HepG2 (cell line): ENCODE measurements around the gene LINC00632. TPM values are rescaled to one million over a fixed set of nuclear protein-coding genes. Genes with fewer than 3 reads are reported as not detected.

ENCODE experiments used
- ATAC-seq: fragments of 200-7000 bp; cut with Tn5 transposase; 3 replicates; pipeline ENCODE4 v1.9.1; 2020; ENCODE audit warnings: mild to moderate bottlenecking, moderate library complexity
- BruUV-seq: library from RNA; stranded (reverse); fragments of 400-500 nt; replicated peaks from 2 replicates; lab custom pipeline; 2021; lab: Mats Ljungman, UMichigan
- CTCF ChIA-PET: fragments of 300-600 bp; formaldehyde crosslinking; extraction: SDS; loops from one replicate; lab custom pipeline; 2021; ENCODE audit warnings: low total read pairs, inconsistent platforms, low intra/inter-chr PET ratio; lab: Yijun Ruan, JAX
- POLR2A ChIA-PET: fragments of 350-600 bp; sonication (Branson Sonifier 250); formaldehyde crosslinking; loops from one replicate; lab custom pipeline; 2020; ENCODE audit warnings: antibody characterized with exemption, inconsistent platforms; lab: Yijun Ruan, JAX
- DNase-seq: peaks from one replicate; pipeline ENCODE4 v3.0.0-alpha.2; 2015; ENCODE audit warnings: low spot score
- FAIRE-seq: peaks from 3 replicates; lab custom pipeline; 2011; peaks lifted over from hg19 to GRCh38; lab: Jason Lieb, UNC
- H2AFZ ChIP-seq: one replicate; pipeline ENCODE4 v1.6.1; 2011; ENCODE audit warnings: low read length, inconsistent platforms
- H3K27ac ChIP-seq: fragments of 300-600 bp; 3 replicates; pipeline ENCODE4 v1.8.0; 2011; ENCODE audit warnings: mixed run types, mild to moderate bottlenecking, mixed read lengths, low read length, inconsistent platforms; ENCODE audit not compliant: insufficient read depth; ENCODE audit errors: extremely low read length
- H3K27me3 ChIP-seq, 2 experiments: fragments of 200-600 bp in 1 of 2; 2 replicates in 1 of 2; 3 replicates in 1 of 2; pipeline versions ENCODE4 v1.6.0 to v1.8.0; 2011; ENCODE audit warnings: low read length in 2 of 2, mild to moderate bottlenecking in 2 of 2, moderate library complexity in 2 of 2, inconsistent platforms in 1 of 2; ENCODE audit not compliant: insufficient read depth in 2 of 2, control insufficient read depth in 1 of 2
- H3K36me3 ChIP-seq, 2 experiments: fragments of 200-600 bp in 1 of 2; replicated peaks in 1 of 2; 2 replicates in 1 of 2; 3 replicates in 1 of 2; pipeline versions ENCODE4 v1.5.1 to v1.8.0; 2011; ENCODE audit warnings: low read length in 2 of 2, inconsistent platforms in 1 of 2; ENCODE audit not compliant: insufficient read depth in 2 of 2, control insufficient read depth in 1 of 2
- H3K4me1 ChIP-seq: 2 replicates; pipeline ENCODE4 v1.5.1; 2012; ENCODE audit warnings: low read length, inconsistent platforms; ENCODE audit not compliant: insufficient read depth
- H3K4me2 ChIP-seq: 2 replicates; pipeline ENCODE4 v1.6.0; 2011; ENCODE audit warnings: low read depth, low read length, inconsistent platforms
- H3K4me3 ChIP-seq, 3 experiments: fragments of 200-600 bp in 1 of 3; sonication (generic), shearing (Covaris generic) in 1 of 3; replicated peaks in 1 of 3; 2 replicates each; pipeline ENCODE4 v1.5.1; 2011 to 2016; ENCODE audit warnings: low read length in 3 of 3, inconsistent platforms in 2 of 3, low read depth in 2 of 3, mild to moderate bottlenecking in 2 of 3, control low read depth in 1 of 3, mixed read lengths in 1 of 3; ENCODE audit not compliant: insufficient read depth in 1 of 3
- H3K79me2 ChIP-seq: one replicate; pipeline ENCODE4 v1.6.1; 2011; ENCODE audit warnings: low read length, inconsistent platforms; ENCODE audit not compliant: insufficient read depth
- H3K9ac ChIP-seq: 2 replicates; pipeline ENCODE4 v1.6.0; 2011; ENCODE audit warnings: mild to moderate bottlenecking, low read depth, low read length, inconsistent platforms; ENCODE audit not compliant: insufficient read depth
- H3K9me3 ChIP-seq: 2 replicates; pipeline ENCODE4 v1.5.1; 2012; ENCODE audit warnings: mild to moderate bottlenecking, low read length
- H4K20me1 ChIP-seq: 2 replicates; pipeline ENCODE4 v1.6.0; 2011; ENCODE audit warnings: inconsistent platforms, mild to moderate bottlenecking, low read length, moderate library complexity; ENCODE audit not compliant: insufficient read depth
- ARID5B ChIP-seq: IDR thresholded peaks from 2 replicates; pipeline ENCODE4 v1.4.0; 2020; ENCODE audit warnings: mild to moderate bottlenecking, missing genetic modification reagents
- EED ChIP-seq: sonication (generic); formaldehyde crosslinking; IDR thresholded peaks from 2 replicates; pipeline ENCODE4 v1.5.0; 2020; ENCODE audit warnings: mild to moderate bottlenecking, missing genetic modification reagents
- HNF4G ChIP-seq, 2 experiments: sonication (generic) in 1 of 2; formaldehyde crosslinking in 1 of 2; IDR thresholded peaks; 2 replicates each; pipeline versions ENCODE4 v1.4.0 to v1.6.1; 2011 to 2020; ENCODE audit warnings: borderline replicate concordance in 2 of 2, low read depth in 2 of 2, mild to moderate bottlenecking in 2 of 2, low read length in 1 of 2, missing genetic modification reagents in 1 of 2, moderate library complexity in 1 of 2
- KDM4B ChIP-seq: sonication (generic); formaldehyde crosslinking; IDR thresholded peaks from 2 replicates; pipeline ENCODE4 v1.4.0; 2020; ENCODE audit warnings: missing genetic modification reagents
- RORA ChIP-seq: sonication (generic); formaldehyde crosslinking; IDR thresholded peaks from 2 replicates; pipeline ENCODE4 v1.5.0; 2020; ENCODE audit warnings: mild to moderate bottlenecking, missing genetic modification reagents, moderate library complexity
- RXRA ChIP-seq: sonication (generic); formaldehyde crosslinking; IDR thresholded peaks from 2 replicates; pipeline ENCODE4 v1.5.1; 2020; ENCODE audit warnings: missing genetic modification reagents
- ZIK1 ChIP-seq: sonication (generic); formaldehyde crosslinking; IDR thresholded peaks from 2 replicates; pipeline ENCODE4 v1.5.0; 2020; ENCODE audit warnings: mild to moderate bottlenecking, low read depth, missing genetic modification reagents, borderline replicate concordance
- ZNF230 ChIP-seq: sonication (generic); formaldehyde crosslinking; IDR thresholded peaks from 2 replicates; pipeline ENCODE4 v1.4.0; 2020; ENCODE audit warnings: mild to moderate bottlenecking, missing genetic modification reagents
- ZNF34 ChIP-seq: sonication (generic); formaldehyde crosslinking; IDR thresholded peaks from 2 replicates; pipeline ENCODE4 v1.4.0; 2020; ENCODE audit warnings: mild to moderate bottlenecking, missing genetic modification reagents, borderline replicate concordance
- ZNF652 ChIP-seq: IDR thresholded peaks from 2 replicates; pipeline ENCODE4 v1.6.1; 2016; ENCODE audit warnings: low read depth, borderline replicate concordance
- ZNF747 ChIP-seq: sonication (generic); formaldehyde crosslinking; IDR thresholded peaks from 2 replicates; pipeline ENCODE4 v1.8.1; 2023; ENCODE audit warnings: missing genetic modification reagents, mild to moderate bottlenecking, borderline replicate concordance
- ZSCAN5A ChIP-seq: sonication (generic); formaldehyde crosslinking; IDR thresholded peaks from 2 replicates; pipeline ENCODE4 v1.8.0; 2022; ENCODE audit warnings: mild to moderate bottlenecking, missing genetic modification reagents, borderline replicate concordance
- WGBS: methylation state at CpG from one replicate; pipeline ENCODE4 v1.1.6; 2017; ENCODE audit warnings: low lambda C conversion rate; 5-methylcytosine and 5-hydroxymethylcytosine counted together
- in situ Hi-C: cut with HindIII; loops from 2 replicates; pipeline ENCODE4 v1.10.0; 2017; ENCODE audit warnings: low pct_unique_long_range_greater_than_20kb; ENCODE audit not compliant: extremely low pct_ligation_motif_present
- intact Hi-C: fragments of 100-400 bp; cut with micrococcal nuclease; formaldehyde crosslinking; loops from one replicate; pipeline ENCODE4 v1.10.0; 2022; ENCODE audit not compliant: unreplicated experiment
- polyA plus RNA-seq, 8 experiments: library from polyadenylated mRNA; depleted of rRNA in 3 of 8; stranded (reverse) in 7 of 8; unstranded in 1 of 8; fragments of >200 nt; fragmentation: Illumina TruSeq in 4 of 8; extraction: Trizol in 4 of 8; gene quantifications; 2 replicates each; pipeline versions ENCODE4 v1.2.1 to v1.2.3, GENCODE V29; 2011 to 2016; ENCODE audit warnings: low read depth in 4 of 8, missing spikeins in 1 of 8, mixed read lengths in 1 of 8; ENCODE audit not compliant: insufficient read depth in 1 of 8
- total RNA-seq, 5 experiments: library from RNA; depleted of rRNA; stranded (reverse); fragments of >200 nt; fragmentation: Illumina TruSeq; extraction: Trizol; gene quantifications; 2 replicates each; pipeline ENCODE4 v1.2.3, GENCODE V29; 2016; ENCODE audit warnings: low read depth in 1 of 5

LINC00632 gene
- total and polyA plus RNA-seq, 2 of the 13 experiments (the other 11 are each of a cell fraction or from before 2014, with no cell fraction given), result 0.13 TPM; not detected in 1

- TF ChIP-seq ZIK1 (CRISPR knock-in tag), result no peak
- TF ChIP-seq RORA (CRISPR knock-in tag), result no peak
- TF ChIP-seq ARID5B (CRISPR knock-in tag), result no peak
- no peak for TF ChIP-seq KDM4B (CRISPR knock-in tag)
- no peak for TF ChIP-seq ZNF230 (CRISPR knock-in tag)
- TF ChIP-seq ZNF747, result no peak
- no peak for TF ChIP-seq RXRA (CRISPR knock-in tag)
Observed at GRCh38 chrX:140794642-140795041, 85.1 kb downstream of the LINC00632 start (continued).

GRCh38 chrX:140799216-140799615, 89.7 kb downstream of the LINC00632 start:
- no peaks in the 10 kb centered on the region for H3K36me3 ChIP-seq
- ChIA-PET POLR2A (no interaction called here), CTCF (no interaction called here)
- H3K79me2 ChIP-seq, result no peaks in the 10 kb centered on the region
- H3K27ac ChIP-seq, result no peak overlapping the region
- no peak overlapping the region for H2AFZ ChIP-seq
- in situ Hi-C loops, result no loop called here
- H3K4me3 ChIP-seq, result no peak overlapping the region
- FAIRE-seq (no peak), ATAC-seq (no peak), DNase-seq (no peak)
- no TSS peak for BruUV-seq
- no peak overlapping the region for H3K4me2 ChIP-seq
- H3K4me1 ChIP-seq, result no peaks in the 10 kb centered on the region
- no peaks in the 10 kb centered on the region for H4K20me1 ChIP-seq
- H3K9ac ChIP-seq, result no peak overlapping the region
- no peaks in the 10 kb centered on the region for H3K9me3 ChIP-seq
- no peaks in the 10 kb centered on the region for H3K27me3 ChIP-seq
- intact Hi-C loops, result no loop called here
- no CpG with 5 or more reads among the region's 2 CpGs for WGBS
- no peak for TF ChIP-seq HNF4G (IDR thresholded peaks at IDR 0.05; ENCODE audit: borderline replicate concordance, low read depth, low read length)
- TF ChIP-seq HNF4G (CRISPR knock-in tag; IDR thresholded peaks at IDR 0.05; ENCODE audit: borderline replicate concordance, low read depth), result no peak
- no peak for TF ChIP-seq ZSCAN5A (CRISPR knock-in tag)
- no peak for TF ChIP-seq EED (CRISPR knock-in tag)
- TF ChIP-seq ZNF34 (CRISPR knock-in tag), result no peak
- TF ChIP-seq ZNF652 (CRISPR knock-in tag), result no peak
